Activated CD4-positive, CD25-positive, alpha-beta regulatory T cell treated with anti-CD3 and anti-CD28 coated beads, Interleukin-2, amount 50 U/mL, for 72 hours (primary cell): ENCODE results near the gene HDHD3.
"Not testable (repeated sequence)": the region's sequence is repeated elsewhere in the genome, so short reads cannot be mapped to it uniquely, and the experiment has no call there.

ENCODE experiments used
- DNase-seq: peaks from one replicate; pipeline ENCODE4 v3.0.0; 2021

HDHD3 gene

DNA sequence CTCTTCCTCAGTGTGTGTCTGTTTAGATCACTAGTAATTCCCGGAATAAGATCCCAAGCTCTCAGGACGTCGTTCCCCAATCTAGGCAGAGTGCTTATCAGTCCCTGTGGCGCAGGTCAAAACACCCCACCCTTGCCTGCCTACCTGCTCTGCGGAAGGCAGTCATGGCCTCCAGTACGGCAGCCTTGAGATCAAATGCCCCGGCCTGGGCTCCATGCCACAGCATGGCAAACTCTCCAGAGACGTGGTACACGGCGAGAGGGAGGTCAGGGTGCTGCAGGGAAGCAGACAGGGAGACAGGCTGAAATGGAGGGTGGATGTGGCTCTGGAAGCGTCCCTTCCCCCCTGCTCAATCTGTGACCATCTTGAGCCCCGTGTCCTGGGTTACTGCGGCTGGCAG is 12.0 kb upstream of the HDHD3 start:
- DNase-seq: no peak

DNA sequence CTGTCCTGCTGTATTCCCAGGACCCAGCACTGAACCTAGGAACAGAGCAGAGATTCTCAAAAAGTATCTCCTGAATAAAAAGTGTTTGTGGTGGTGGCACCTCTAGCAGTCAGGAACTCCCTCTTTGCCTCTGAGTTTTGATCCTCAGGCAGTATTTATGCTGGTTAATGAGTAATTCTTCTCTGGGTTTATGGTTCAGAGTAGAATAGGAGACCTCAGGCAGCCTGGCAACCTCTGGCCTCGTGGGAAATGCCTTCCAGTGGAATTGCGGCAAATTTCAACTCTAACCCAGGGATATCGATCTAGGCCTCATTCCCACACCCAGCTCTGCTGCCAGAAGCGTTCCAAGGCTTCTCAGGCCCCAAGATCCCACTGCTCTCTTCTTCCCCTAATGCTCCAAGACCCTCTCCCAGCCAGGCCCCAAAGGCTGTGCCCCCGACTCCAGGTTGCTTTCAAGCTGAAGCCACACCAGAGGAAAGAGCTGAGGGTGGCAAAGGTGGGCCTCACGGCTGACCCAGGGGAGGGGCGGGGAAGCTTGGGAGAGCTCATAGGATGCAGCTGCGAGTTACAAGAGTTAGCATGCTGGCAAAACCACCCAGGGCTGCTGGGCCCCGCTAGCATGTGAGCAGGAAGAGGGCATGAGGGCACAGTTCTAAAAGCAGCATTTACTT is 10.9 kb upstream of the HDHD3 start:
- no peak for DNase-seq

DNA sequence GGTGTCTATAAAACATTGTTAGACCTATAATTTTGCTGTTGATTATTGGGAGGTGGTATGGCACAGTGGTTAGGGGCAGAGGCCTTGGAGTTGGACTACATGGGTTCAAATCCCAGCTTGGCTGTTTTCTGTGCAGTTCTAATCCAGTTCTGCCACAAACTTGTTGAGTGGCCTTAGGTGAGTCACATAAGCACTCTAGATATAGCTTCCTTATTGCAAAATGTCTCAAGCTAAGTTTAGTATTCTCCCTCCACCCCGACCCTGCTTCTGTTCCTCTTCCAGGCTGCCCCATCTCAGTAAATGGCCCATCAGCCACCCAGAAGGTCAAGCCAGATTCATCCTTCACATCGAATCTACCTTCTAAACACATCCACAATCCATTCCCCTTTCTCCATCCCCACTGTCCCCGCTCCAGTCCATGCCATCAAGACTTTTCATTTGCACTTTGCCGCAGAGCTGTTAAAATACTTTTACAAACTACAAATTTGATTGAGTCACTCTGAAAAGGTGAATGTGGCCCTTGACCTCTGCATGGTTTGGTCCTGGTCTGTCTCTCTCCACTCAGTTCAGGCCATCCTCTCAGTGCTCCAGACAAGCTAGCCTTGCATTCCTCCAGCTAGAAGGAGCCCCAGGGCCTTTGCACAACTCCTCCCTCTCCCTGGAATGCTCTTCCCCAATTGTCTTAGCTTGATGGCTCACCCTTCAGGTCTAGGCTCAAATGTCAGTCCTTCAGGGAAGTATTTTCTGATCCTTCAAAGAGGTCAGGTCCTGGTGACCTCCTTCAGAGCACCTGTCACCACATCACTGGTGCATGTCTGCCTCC is 10.0 kb upstream of the HDHD3 start:
- DNase-seq: no peak

DNA sequence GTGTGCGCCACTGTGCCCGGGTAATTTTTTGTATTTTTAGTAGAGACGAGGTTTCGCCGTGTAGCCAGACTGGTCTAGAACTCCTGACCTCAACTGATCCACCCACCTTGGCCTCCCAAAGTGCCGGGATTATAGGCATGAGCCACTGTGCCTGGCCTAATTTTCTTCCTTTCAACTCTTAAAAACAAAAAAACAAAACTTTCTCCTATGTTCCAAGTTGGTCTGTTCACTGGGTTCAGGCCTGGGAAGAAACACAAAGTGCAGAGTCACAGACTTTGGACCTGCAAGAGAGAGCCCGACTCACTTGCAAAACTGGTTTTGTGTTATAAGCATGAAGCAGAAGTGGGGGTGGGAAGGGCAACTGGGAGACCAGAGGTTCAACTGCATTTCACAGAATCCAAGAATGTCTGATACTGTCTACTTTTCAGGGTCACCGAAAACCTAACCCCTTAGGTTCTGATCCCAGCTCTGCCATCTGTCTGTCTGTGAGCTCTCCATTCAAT is 5.2 kb upstream of the HDHD3 start:
- DNase-seq: no peak

DNA sequence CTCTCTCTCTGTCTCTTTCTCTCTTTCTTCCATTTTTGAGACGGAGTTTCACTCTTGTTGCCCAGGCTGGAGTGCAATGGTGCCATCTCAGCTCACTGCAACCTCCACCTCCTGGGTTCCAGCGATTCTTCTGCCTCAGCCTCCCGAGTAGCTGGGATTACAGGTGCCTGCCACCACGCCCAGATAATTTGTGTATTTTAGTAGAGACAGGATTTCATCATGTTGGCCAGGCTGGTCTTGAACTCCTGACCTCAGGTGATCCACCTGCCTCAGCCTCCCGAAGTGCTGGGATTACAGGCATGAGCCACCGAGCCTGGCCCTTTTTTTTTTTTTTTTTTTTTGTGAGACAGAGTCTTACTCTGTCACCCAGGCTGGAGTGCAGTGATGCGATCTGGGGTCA is 4.7 kb upstream of the HDHD3 start:
- not testable (repeated sequence) for DNase-seq

DNA sequence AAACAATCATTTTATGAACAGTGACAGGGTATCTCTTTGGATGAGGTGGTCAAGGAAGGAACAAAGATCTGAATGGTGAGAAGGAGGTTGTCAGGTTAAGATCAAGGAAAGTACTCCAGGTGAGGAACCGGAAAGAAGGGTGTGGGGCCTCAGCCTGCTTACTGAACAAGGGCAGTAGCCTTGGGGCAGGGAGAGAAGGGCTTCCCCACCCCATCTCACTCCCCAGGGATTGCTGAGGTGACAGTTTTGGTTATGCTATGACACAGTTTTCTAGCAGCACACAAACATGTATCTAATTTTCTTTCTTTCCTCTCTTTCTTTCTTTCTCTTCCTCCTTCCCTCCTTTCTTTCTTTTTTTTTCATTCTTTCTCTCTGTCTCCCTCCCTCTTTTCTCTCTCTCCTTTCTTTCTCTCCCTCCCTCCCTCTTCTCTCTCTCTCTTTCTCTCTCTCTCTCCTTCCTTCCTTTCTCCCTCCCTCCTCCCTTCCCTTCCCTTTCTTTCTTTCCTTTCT is 4.1 kb upstream of the HDHD3 start:
- no peak for DNase-seq

DNA sequence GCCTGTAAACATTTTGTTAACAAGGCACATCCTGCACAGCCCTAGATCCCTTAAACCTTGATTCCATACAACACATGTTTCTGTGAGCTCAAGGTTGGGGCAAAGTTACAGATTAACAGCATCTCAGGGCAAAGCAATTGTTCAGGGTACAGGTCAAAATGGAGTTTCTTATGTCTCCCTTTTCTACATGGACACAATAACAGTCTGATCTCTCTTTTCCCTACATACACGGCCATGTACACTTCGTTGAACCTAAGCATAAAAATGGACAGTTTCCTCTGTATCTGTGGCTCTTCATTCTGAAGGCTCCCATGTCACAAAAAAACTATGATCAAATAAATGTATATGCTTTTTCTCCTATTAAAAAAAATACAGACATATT is 3.0 kb upstream of the HDHD3 start:
- not testable (repeated sequence) for DNase-seq

DNA sequence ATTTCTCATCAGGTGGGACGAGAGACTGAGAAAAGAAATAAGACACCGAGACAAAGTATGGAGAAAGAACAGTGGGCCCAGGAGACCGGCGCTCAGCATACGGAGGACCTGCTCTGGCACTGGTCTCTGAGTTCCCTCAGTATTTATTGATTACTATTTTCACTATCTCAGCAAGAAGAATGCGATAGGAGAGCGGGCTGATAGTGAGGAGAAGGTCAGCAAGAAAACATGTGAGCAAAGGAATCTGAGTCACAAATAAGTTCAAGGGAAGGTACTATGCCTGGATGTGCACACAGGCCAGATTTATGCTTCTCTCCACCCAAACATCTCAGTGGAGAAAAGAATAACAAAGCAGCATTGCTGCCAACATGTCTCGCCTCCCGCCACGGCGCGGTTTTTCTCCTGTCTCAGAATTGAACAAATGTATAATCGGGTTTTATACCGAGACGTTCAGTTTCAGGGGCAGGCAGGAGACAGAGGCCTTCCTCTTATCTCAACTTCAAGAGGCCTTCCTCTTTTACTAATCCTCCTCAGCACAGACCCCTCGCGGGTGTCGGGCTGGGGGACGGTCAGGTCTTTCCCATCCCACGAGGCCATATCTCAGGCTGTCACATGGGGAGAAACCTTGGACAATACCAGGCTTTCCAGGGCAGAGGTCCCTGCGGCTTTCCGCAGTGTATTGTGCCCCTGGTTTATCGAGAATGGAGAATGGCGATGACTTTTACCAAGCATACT is 2.5 kb upstream of the HDHD3 start:
- DNase-seq: not testable (repeated sequence)

DNA sequence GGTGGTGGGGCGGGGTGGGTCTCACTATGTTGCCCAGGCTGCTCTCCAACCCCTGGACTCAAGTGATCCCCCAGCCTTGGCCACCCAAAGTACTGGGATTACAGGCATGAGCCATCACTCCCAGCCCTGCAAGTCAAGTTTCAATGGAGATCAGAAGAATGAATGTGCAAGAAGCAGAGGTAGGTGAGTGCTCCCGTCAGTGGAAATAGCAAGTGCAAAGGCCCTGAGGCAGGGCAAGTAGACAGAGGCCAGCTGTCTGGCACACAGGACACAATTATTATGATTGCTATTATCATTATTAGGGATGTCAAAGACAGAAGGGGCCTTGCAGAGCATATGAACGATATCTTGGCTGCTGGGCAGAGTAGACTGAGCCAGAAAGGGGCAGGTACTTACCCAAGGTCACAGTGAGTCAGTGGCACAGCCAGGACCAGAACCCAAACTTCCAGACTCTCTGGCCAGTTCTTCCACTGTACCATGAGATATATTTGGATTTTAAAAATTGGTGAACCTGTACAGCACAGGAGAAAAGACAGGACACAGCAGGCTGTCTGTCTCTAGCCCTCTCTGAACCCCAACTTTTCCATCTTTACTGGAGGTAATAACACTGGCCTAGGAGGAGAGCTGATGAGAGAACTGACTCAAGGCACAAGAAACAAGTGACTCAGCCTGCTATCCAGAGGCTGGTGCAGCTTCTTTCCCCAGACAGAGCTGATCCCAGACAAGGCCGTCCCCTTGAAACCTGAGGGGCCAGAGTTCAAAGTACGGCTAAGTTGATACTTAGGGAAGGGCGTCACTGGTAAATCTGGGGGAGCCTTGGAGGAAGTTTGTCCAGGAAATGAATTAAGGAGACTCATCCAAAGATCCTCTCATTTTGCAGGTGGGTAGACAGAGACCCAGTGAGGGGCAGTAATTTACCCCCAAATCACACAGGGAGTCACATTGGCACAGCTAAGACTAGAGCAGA is 1.4 kb downstream of the HDHD3 start:
- no peak for DNase-seq

DNA sequence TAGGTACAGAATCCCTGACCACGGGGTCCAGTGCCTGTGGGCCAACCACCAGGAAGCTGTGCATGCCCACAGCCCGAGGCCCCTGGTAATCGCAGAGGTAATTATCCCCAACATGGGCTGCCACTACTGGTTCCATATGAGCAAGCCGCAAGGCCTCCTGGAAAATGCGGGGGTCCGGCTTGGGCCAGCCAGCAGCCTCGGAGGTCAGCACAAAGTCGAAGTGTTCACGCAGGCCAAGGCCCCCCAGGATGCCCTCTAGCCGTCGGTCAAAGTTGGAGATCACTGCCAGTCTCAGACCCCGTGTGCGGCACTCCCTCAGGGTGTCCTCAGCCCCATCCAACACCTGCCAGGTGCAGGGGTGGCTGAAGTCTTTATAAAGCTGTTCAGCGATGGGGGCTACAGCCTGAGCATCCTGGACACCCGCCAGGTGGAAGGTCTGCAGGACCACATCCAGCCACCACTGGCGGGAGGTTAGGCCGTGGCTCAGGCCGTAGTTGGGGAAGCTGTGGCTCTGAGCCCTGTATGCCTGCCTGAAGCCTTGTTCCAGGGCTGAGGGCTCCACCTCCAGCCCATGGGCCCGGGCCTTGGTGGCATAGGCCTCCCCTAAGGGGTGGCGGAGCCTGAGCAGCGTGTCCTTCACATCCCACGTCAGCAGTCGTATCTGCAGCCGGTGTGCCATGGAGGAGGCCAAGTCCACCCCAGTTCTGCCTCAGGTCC is 3.0 kb downstream of the HDHD3 start:
- no peak for DNase-seq

DNA sequence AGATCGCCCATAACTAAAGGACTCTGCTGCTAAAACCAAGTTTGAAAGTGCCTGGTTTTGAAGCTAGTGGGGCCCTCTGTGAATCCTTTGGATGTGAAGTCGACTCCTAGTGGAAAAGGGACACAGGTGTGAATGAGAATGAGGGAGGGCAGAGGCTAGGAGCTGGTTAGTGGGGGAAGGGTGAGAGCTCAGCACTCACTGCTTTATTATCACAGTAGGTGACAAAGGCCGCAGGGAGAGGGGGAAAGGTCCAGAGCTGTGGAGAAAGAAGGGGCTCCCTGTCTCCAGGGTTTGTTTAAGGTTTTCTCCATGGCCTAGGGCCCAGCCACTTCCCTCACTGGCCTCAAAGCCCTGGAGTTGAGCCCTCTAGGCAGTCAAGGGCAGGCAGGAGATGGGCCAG is 3.5 kb downstream of the HDHD3 start:
- no peak for DNase-seq

DNA sequence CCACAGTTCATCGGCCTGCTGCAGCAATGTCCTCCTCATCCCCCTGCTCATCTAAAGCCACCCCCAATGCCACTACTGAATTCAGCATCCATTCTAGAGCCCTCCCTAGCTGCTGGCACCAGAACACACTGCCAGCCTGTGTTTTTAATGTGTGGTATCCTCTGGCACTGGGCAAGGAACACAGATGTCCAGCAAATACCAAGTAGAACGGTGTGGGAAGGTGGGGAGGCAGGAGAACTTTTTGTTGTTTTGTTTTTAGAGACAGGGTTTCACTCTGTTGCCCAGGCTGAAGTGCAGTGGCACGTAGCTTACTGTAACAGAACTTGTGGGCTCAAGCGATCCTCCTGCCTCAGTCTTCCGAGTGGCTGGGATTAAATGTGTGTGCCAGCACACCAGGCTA is 4.7 kb downstream of the HDHD3 start:
- no peak for DNase-seq

DNA sequence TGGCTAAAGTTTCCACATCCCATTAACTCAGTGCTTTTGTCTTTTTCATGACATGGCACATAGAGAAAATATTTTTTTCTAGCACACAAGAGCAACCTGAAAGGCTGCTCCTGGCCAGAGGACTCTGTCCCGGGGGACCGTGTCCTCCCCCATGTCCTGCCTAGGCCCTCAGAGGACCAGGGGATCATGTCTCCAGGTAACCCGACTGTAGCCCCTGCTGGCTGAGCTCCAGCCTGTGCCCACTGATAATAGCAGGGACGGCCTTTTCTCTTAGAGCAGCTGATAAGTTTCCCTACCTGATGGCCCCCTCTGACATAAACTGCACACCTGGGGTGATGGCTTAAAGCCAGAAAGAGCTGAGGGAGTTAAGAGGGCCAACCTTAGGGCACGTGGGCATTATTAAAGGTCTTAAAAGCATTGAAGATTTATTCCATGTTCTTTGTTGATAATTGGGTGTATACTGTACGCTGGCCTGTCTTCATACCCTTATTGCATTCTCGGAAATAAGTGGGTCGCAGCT is 5.9 kb downstream of the HDHD3 start:
- no peak for DNase-seq

DNA sequence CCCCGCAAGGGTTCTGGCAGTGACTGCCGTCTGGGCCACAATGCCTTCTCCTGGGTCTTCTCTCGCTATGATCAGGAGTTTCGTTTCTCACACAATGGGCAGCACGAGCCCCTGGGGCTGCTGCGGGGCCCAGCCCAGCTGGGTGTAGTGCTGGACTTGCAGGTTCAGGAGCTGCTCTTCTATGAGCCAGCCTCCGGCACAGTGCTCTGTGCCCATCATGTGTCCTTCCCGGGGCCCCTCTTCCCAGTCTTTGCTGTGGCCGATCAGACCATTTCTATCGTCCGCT is 7.0 kb downstream of the HDHD3 start:
- no peak for DNase-seq

DNA sequence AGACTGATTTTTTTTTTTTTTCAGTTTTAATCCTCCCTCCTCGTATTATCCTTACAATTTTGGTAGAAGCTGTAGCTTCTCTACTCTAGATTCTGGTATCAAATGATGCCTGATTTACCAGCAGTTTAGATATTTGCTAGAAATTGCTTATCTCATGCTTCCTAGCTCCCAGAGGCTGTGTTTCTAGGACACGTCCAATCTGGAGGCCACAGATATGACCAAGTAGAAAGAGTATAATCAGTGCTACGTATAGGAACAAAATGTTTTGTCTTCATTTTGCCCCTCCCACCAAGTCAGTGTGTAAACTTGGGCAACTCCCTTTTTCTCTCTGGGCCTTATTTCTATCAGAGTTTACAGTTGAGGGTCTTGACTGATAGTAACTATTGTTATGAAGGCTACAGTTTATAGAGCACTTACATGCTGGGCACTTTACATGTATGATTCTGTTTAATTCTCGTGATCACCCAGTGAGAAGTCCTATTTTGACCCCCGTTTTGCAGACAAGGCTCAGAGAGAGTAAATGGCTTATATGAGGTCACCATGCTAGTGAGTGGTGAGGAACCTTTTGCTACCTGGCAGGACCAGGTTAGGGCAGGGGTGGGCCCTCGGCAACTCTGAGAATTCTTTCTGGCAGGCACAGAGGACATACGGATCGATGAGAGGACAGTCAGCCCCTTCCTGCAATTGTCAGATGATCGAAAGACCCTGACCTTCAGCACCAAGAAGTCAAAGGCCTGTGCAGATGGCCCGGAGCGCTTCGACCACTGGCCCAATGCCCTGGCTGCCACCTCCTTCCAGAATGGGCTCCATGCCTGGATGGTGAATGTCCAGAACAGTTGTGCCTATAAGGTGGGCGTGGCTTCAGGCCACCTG is 7.6 kb downstream of the HDHD3 start:
- no peak for DNase-seq

DNA sequence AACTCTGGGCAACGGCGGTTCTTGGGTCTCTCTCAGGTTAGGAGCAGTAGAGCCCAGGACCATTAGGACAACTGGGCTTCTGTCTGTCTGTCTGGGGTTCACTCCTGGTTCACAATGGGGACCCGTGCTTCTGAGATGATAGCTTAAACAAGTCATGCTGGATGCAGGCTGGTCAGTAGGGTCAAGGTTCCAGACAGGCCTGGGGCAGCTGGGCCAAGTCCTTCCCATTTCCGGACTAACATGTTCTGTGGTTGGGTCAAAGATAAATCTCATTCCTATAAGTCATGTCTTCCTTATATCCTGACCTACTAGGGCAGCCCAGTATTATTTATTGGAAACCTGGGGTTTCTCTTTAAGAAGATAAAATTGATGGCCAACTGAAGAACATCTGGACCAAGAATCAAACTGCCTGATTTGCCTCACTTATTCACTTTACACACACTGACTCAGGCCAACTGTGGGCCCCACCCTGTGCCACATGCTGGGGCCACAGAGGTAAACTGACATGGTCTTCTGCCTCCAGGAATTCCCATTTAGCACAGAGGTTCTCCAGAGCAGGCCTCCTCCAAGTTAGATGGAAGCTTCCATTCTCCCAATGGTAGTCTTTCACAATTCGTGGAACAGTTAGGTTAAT is 8.3 kb downstream of the HDHD3 start:
- no peak for DNase-seq

DNA sequence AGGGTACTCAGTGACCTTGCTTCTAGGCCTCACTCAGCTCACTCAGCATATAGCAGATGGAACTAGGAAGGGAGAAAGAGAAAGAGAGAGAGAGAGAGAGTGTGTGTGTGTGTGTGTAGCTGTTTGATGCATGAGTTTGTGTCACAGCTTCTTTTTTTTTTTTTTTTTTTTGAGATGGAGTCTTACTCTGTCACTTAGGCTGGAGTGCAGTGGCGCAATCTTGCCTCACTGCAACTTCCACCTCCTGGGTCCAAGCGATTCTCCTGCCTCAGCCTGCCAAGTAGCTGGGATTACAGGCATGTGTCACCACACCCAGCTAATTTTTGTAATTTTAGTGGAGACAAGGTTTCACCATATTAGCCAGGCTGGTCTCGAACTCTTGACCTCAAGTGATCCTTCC is 11.1 kb downstream of the HDHD3 start:
- not testable (repeated sequence) for DNase-seq

DNA sequence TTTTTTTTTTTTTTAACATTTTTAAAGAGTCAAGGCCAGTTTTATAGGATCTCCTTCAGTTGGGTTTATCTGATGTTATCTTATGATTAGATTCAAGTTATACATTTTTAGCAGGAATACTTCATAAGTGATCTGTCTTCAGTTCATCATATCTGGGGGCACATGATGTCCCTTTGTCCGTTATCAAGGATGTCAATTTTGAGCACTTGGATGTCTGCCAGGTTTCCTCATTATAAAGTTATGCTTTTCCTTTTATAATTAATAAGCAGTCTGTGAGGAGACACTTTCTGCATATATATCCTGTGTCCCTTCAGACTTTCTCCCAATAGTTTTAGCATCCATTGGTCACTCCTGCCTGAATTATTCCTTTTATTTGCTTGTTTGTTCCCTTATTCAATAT is 11.8 kb downstream of the HDHD3 start:
- no peak for DNase-seq

DNA sequence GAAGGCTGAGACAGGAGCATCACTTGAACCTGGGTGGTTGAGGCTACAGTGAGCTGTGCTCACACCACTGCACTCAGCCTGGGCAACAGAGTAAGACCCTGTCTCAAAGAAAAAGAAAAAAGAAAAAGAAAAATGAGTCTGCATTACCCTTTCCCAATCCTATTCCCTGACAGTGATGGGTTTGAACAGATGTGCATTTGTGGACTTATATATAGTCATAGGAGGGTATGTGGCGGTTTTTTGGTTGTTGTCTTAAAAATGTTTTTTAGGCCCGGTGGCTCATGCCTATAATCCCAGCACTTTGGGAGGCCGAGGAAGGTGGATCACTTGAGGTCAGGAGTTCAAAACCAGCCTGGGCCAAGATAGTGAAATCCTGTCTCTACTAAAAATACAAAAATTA is 13.4 kb downstream of the HDHD3 start:
- no peak for DNase-seq
